ENCODE results near the gene FAM118B.

DNA sequence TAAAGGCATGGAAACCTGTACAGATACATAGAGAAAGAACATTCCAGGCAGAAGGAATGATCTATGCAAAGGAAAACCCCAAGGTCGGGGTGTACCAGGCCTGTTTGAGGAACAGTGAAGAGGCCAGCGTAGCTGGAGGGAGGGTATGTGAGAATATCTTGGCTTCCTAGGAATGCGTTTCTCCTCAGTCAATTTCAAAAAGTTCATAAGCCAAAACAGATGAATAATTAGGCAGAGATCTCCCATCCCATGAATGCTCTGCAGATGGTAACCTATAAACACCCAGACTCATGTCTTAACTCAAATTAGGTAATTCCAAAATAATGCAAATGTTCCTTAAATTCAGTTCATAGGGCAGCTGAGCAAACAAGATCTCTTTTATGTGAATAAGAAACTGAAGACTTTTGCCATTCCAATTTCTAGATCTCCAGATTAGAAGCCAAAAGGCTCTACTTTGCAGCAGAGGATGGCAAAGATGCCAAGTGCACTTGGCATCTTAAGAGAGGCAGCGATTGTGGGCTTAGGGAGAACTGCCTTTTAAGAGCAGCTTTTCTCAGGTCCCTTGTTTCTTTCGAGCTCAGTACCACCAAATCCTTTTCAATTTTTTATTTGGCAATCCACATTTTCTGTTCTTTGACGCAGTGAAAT is 13.2 kb downstream of the FAM118B start:
- TF ChIP-seq, protein P1, sequence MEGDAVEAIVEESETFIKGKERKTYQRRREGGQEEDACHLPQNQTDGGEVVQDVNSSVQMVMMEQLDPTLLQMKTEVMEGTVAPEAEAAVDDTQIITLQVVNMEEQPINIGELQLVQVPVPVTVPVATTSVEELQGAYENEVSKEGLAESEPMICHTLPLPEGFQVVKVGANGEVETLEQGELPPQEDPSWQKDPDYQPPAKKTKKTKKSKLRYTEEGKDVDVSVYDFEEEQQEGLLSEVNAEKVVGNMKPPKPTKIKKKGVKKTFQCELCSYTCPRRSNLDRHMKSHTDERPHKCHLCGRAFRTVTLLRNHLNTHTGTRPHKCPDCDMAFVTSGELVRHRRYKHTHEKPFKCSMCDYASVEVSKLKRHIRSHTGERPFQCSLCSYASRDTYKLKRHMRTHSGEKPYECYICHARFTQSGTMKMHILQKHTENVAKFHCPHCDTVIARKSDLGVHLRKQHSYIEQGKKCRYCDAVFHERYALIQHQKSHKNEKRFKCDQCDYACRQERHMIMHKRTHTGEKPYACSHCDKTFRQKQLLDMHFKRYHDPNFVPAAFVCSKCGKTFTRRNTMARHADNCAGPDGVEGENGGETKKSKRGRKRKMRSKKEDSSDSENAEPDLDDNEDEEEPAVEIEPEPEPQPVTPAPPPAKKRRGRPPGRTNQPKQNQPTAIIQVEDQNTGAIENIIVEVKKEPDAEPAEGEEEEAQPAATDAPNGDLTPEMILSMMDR (conservative IDR thresholded peaks at IDR 0.05): no peak
- no peak for TF ChIP-seq EZH2 (IDR thresholded peaks at IDR 0.05; ENCODE audit: low read depth)

Data from PC-9 (cell line).